ENCODE measurements around the gene BCAM. TPM values are rescaled to one million over a fixed set of nuclear protein-coding genes. Genes with fewer than 3 reads are reported as not detected.

BCAM gene
- total and polyA plus RNA-seq, 2 donors (not counting 3 experiments of a cell fraction or from before 2014, with no cell fraction given): 23.9 to 28.5 TPM

DNA sequence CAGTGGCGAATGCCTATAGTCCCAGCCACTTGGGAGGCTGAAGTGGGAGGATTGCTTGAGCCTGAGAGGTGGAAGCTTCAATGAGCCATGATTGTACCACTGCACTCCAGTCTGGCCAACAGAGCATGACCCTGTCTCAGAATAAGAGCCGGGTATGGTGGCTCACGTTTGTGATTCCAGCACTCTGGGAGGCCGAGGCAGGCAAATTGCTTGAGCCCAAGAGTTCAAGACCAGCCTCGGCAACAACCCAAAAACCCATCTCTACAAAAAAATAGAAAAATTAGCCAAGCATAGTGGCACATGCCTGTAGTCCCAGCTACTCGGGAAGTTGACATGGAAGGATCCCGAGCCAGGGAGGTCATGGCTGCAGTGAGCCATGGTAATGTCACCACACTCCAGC lies 31.9 kb downstream of the BCAM start:
- Histone ChIP-seq H3K79me2 (ENCODE audit: control insufficient read depth, insufficient read depth, low read length) (no peaks in the 10 kb centered on the region), H3K4me3 (replicated peaks in 1 of 3; ENCODE audit: insufficient read depth in 1 of 3, low read depth in 1 of 3, low read length in 3 of 3) (no peak overlapping the region), H2AFZ (ENCODE audit: low read depth, low read length) (no peak overlapping the region), H3K9me3 (replicated peaks; ENCODE audit: control insufficient read depth, insufficient read depth, low read length) (no peaks in the 10 kb centered on the region), H3K36me3 (ENCODE audit: control insufficient read depth in 2 of 2, extremely low read depth in 1 of 2, insufficient read depth in 2 of 2, low read length in 2 of 2) (no peaks in the 10 kb centered on the region), H3K27ac (ENCODE audit: insufficient read depth, low read depth, low read length) (no peak overlapping the region), H4K20me1 (replicated peaks; ENCODE audit: control insufficient read depth, extremely low read depth, insufficient read depth, low read length) (no peaks in the 10 kb centered on the region), H3K27me3 (ENCODE audit: control insufficient read depth in 2 of 2, insufficient read depth in 2 of 2, low read length in 2 of 2) (no peaks in the 10 kb centered on the region), H3K4me2 (ENCODE audit: insufficient read depth, low read length) (no peak overlapping the region), H3K9ac (replicated peaks; ENCODE audit: extremely low read depth, insufficient read depth, low read length) (no peak overlapping the region), H3K4me1 (ENCODE audit: control insufficient read depth, extremely low read depth, insufficient read depth, low read length) (peaks cover 6% of the 10 kb centered on the region), H3K9me1 (replicated peaks; ENCODE audit: control insufficient read depth, extremely low read depth, insufficient read depth, low read length) (no peaks in the 10 kb centered on the region)
- POLR2A ChIA-PET: no interaction called here
- intact Hi-C loops (cut with micrococcal nuclease) (no loop called here), dilution Hi-C loops (cut with MboI; ENCODE audit: extremely low pct_ligation_motif_present, low sequenced_read_pairs) (no loop called here)
- no peak for DNase-seq (ENCODE audit: low read depth, low spot score)
- TF ChIP-seq MYC (IDR thresholded peaks at IDR 0.05; ENCODE audit: low read depth, low read length) (no peak), EZH2 (IDR thresholded peaks at IDR 0.05; ENCODE audit: borderline replicate concordance, low read depth, low read length, severe bottlenecking) (no peak), GATA2 (IDR thresholded peaks at IDR 0.05; ENCODE audit: insufficient read depth, insufficient read length, low read depth, low read length) (no peak), FOS (IDR thresholded peaks at IDR 0.05; ENCODE audit: borderline replicate concordance, insufficient read depth, low read length) (no peak), JUN (IDR thresholded peaks at IDR 0.05; ENCODE audit: borderline replicate concordance, insufficient read depth, insufficient read length, low read depth) (no peak), POLR2A (IDR thresholded peaks at IDR 0.05; ENCODE audit: low read depth, low read length) (no peak), POLR2AphosphoS5 (IDR thresholded peaks at IDR 0.05; ENCODE audit: insufficient read depth, low read depth, low read length) (no peak)
- TF ChIP-seq, protein P1, sequence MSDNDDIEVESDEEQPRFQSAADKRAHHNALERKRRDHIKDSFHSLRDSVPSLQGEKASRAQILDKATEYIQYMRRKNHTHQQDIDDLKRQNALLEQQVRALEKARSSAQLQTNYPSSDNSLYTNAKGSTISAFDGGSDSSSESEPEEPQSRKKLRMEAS (IDR thresholded peaks at IDR 0.05; ENCODE audit: insufficient read depth, insufficient read length): no peak
- TF ChIP-seq, protein P2, sequence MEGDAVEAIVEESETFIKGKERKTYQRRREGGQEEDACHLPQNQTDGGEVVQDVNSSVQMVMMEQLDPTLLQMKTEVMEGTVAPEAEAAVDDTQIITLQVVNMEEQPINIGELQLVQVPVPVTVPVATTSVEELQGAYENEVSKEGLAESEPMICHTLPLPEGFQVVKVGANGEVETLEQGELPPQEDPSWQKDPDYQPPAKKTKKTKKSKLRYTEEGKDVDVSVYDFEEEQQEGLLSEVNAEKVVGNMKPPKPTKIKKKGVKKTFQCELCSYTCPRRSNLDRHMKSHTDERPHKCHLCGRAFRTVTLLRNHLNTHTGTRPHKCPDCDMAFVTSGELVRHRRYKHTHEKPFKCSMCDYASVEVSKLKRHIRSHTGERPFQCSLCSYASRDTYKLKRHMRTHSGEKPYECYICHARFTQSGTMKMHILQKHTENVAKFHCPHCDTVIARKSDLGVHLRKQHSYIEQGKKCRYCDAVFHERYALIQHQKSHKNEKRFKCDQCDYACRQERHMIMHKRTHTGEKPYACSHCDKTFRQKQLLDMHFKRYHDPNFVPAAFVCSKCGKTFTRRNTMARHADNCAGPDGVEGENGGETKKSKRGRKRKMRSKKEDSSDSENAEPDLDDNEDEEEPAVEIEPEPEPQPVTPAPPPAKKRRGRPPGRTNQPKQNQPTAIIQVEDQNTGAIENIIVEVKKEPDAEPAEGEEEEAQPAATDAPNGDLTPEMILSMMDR (IDR thresholded peaks at IDR 0.05; ENCODE audit: extremely low read depth in 1 of 2, insufficient read depth in 1 of 2, low read depth in 1 of 2, low read length in 2 of 2): no peak
- no peak for FAIRE-seq
- no TSS peak for BruUV-seq (replicated peaks)
- CTCF ChIA-PET: interaction anchor here (0.8 to 3.1 kb wide), 3 partner anchors 56 to 187 kb away, joined by 3 to 12 read pairs (median 5); no protein-coding TSS in a partner anchor

Measured in endothelial cell of umbilical vein (primary cell).